ENCODE measurements around the gene DOK4.

Gene DOK4

GRCh38 chr16:57518922-57519321, 32.6 kb upstream of the DOK4 start:
- FAIRE-seq = no peak

GRCh38 chr16:57518520-57518919, 32.2 kb upstream of the DOK4 start:
- FAIRE-seq = no peak

GRCh38 chr16:57517397-57518367, 31.4 kb upstream of the DOK4 start:
- FAIRE-seq = no peak

- FAIRE-seq = no peak
Observed at GRCh38 chr16:57516773-57517172, 30.5 kb upstream of the DOK4 start.

- FAIRE-seq = no peak
Observed at GRCh38 chr16:57516176-57516725, 30.0 kb upstream of the DOK4 start.

GRCh38 chr16:57514791-57515600, 28.7 kb upstream of the DOK4 start:
- no peak for FAIRE-seq

- no peak for FAIRE-seq
Observed at GRCh38 chr16:57514371-57514770, 28.1 kb upstream of the DOK4 start.

- no peak for FAIRE-seq
Observed at GRCh38 chr16:57513371-57514102, 27.2 kb upstream of the DOK4 start.

- FAIRE-seq = no peak
Observed at GRCh38 chr16:57512296-57513001, 26.2 kb upstream of the DOK4 start.

- FAIRE-seq = no peak
Observed at GRCh38 chr16:57510016-57510871, 24.0 kb upstream of the DOK4 start.

GRCh38 chr16:57509231-57509923, 23.1 kb upstream of the DOK4 start:
- FAIRE-seq = no peak

- FAIRE-seq = no peak
Observed at GRCh38 chr16:57508035-57508425, 21.7 kb upstream of the DOK4 start.

- no peak for FAIRE-seq
Observed at GRCh38 chr16:57507136-57508034, 21.1 kb upstream of the DOK4 start.

GRCh38 chr16:57505169-57505568, 18.9 kb upstream of the DOK4 start:
- FAIRE-seq = no peak

GRCh38 chr16:57504491-57504890, 18.2 kb upstream of the DOK4 start:
- FAIRE-seq = no peak

GRCh38 chr16:57504001-57504400, 17.7 kb upstream of the DOK4 start:
- no peak for FAIRE-seq

- no peak for FAIRE-seq
Observed at GRCh38 chr16:57503366-57503765, 17.1 kb upstream of the DOK4 start.

GRCh38 chr16:57502048-57502775, 15.9 kb upstream of the DOK4 start:
- FAIRE-seq = no peak

- no peak for FAIRE-seq
Observed at GRCh38 chr16:57501492-57501891, 15.2 kb upstream of the DOK4 start.

Measured in A204.1 (cell line).